Endometrial microvascular endothelial cells (primary cell): ENCODE data around the gene ZNRF1. TPM values are rescaled to one million over a fixed set of nuclear protein-coding genes. Genes with fewer than 3 reads are reported as not detected.
"Not testable (repeated sequence)": the region's sequence is repeated elsewhere in the genome, so short reads cannot be mapped to it uniquely, and the experiment has no call there.

Source experiments
- in situ Hi-C: cut with HindIII; loops from 2 replicates; pipeline ENCODE4 v1.10.0; 2017; ENCODE audit warnings: low sequenced_read_pairs, low pct_unique_long_range_greater_than_20kb; ENCODE audit errors: inconsistent ontology term
- total RNA-seq: library from RNA; depleted of rRNA; stranded (reverse); fragments of >200 nt; gene quantifications from one replicate; pipeline ENCODE4 v1.2.3, GENCODE V29; 2015; ENCODE audit errors: inconsistent ontology term

Gene ZNRF1
- total RNA-seq, 1 donor from 2014 or later, result 16.5 TPM

DNA sequence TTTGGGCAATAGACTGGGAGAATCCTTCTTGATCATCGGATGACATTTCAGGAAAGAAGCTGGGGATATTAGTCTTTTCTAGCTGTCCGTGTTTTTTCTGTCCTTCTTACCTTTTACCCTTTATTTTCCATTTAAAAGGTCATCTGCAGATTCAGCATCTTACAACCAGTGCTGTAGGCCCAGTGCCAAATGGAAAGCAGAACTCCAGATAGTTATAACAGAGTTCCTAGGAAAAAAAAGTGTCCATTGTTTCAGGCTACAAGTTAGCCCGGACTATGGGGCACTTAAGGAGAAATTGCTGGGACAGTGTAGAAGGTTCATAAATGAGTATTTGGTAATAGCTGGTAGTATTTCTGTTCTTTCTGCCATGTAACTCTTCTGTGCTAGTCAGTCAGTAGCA lies 89.4 kb downstream of the ZNRF1 start:
- in situ Hi-C loops, result no loop called here

DNA sequence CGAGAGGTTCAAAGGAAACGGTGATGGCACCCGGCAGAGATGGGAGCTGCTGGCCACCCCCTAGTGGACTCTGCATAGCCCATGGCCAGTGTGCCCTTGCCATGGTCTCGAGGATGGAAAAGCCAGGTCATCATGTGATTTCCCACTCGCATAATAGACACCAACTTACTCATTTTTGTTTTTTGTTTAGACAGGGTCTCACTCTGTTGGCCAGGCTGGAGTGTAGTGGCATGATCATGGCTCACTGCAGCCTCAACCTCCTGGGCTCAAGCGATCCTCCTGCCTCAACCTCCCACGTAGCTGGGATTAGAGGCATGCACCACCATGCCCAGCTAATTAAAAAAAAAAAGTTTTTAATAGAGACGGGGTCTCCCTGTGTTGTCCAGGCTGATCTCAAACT lies 90.1 kb downstream of the ZNRF1 start:
- in situ Hi-C loops, result no loop called here

- in situ Hi-C loops, result no loop called here
Observed at GRCh38 chr16:75089486-75090202, 90.8 kb downstream of the ZNRF1 start.

- in situ Hi-C loops, result not testable (repeated sequence)
Observed at GRCh38 chr16:75090899-75091298, 92.1 kb downstream of the ZNRF1 start.

DNA sequence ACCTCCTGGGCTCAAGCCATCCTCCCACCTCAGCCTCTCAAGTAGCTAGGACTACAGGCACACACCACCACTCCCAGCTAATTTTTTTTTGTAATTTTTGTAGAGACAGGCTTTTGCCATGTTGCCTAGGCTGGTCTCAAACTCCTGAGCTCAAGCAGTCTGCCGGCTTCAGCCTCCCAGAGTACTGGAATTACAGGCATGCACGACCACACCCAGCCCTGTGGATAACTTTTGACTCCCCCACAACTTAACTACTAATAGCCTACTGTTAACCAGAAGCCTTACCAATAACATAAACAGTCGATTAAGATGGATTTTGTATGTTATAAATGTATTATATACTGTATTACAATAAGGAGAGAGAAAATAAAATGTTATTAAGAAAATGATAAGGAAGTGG lies 92.8 kb downstream of the ZNRF1 start:
- in situ Hi-C loops, result not testable (repeated sequence)

DNA sequence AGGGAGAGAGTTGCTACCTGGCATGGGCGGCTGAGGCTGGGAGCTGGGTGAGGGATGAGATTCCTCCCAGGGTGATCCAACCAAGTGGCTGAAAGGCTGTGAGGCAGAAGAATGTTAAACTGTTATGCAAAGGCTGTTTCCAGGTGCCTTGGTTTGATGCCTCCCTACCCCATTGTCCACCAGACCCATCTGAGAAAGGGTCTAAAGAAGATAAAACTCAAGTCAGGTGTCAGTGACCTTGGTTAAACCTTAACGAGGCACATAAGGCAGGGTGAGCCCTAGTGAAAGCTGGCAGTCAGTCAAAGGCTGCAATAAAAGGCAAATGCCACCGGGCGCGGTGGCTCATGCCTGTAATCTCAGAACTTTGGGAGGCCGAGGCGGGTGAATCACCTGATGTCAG lies 94.0 kb downstream of the ZNRF1 start:
- in situ Hi-C loops, result no loop called here

DNA sequence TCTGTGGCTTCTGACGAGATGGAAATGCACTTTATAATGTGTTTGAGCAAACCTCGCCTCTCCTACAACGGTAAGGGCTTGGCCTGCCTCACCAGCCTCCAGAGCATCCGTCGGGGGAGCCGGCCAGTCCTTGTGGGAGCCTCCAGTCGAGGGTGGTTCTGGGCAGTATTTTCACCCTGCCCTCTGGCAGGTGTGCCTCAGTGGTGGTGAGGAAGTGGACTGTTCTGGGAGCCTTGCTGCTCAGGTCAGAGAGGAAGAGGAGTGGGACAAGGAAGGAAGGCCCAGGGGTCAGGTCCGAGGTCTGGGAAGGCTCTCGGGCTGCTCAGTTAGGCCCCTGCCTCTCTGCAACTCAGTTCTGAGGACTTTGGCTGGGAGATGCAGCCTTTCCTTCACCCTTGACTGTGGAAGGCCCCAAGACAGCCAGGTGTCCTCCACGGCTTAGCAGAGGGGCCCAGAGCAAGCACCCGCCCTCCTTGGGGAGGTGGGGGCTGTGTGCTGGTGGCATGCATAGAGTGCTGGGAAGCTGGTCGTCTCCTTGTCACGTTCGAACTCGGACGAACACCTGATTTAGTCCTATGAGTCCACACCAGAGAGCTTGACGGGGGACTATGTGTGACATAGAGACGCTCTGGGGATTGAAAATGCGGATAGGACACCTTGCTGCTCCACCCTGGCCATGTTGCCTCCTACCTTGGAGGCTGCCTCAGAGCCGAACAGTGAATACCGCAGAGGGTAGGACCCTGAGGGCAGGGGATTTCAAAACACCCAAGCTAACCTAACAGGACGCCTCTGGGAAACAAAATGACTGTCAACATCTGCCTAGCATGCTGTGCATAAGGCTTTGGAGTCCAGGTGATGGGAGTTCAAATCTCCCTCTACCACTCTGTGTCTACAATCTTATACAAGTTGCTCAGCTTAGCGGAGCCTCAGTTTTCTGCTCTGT lies 95.0 kb downstream of the ZNRF1 start:
- in situ Hi-C loops, result no loop called here

- in situ Hi-C loops, result no loop called here
Observed at GRCh38 chr16:75095204-75095621, 96.4 kb downstream of the ZNRF1 start.

- in situ Hi-C loops, result no loop called here
Observed at GRCh38 chr16:75096656-75097055, 97.8 kb downstream of the ZNRF1 start.

DNA sequence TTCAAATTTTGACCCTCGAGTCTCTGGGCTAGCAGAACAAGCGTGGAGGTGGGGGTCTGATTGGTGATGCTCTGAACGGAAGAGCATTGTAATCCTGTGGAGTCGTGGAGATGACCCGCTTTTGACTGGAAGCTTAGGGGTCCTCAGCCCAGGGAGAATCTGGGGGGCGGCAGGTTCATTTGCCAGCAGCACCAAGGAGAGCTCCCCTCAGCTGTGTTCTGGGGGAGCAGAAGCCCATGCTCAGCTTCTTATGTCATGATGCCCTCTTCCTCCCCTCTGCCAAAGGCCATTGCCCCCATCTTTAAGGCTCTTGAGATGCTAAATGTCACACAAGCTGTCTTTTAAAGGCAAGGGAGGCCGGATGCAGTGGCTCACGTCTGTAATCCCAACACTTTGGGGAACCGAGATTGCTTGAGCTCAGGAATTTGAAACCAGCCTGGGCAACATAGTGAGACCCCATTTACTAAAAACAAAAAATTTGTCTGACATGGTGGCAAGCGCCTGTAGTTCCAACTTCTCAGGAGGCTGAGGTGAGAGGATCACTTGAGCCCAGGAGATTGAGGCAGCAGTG lies 98.5 kb downstream of the ZNRF1 start:
- in situ Hi-C loops, result no loop called here

GRCh38 chr16:75097941-75098901 lies 99.4 kb downstream of the ZNRF1 start:
- in situ Hi-C loops, result no loop called here

DNA sequence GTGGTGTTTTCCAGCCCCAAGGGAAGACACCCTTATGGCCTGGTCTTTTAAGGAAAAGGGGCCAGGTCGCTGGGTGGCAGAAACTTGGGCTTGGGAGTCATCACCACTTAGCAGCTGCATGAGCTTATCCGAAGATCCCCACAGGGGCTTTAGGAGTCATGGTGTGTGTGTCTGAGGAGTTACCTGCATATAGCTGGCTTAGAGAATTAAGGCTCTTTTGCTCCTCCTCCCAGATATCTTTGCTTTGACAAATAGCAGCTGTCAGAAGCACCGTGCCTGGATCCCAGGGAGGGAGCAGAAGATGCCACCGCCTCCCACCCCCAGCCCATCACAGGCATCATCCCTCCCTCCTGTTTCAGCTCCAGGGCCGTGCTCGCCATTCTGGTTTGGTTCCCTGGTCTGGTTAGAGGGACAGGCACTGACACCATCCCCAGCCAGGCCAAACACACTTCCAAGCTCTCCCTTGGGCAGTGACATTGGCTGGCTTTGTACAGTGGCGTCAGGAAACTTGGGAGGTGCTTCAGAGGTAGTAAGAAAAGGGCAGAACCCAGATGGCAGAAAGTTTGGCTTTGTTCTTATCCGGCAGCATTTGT lies 100.3 kb downstream of the ZNRF1 start:
- in situ Hi-C loops, result no loop called here

GRCh38 chr16:75099738-75100602 lies 101.1 kb downstream of the ZNRF1 start:
- in situ Hi-C loops, result no loop called here

DNA sequence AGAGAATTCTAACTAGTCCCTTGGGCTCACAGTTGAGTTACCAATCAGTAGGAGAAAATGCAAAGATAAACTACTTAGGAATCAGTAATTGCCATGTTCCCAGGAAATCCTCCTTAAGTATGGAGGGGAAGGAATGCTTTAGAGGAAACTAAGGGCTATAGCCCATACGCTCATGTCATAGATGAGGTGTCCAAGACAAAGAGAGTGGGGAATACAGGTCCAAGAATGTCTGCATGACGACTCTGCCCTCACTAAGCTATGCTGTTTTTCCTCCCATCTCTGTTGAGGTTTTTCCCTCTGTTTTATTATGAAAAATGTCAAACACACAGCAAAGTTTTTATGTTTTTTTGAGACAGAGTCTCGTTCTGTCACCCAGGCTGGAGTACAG lies 101.8 kb downstream of the ZNRF1 start:
- in situ Hi-C loops, result no loop called here

DNA sequence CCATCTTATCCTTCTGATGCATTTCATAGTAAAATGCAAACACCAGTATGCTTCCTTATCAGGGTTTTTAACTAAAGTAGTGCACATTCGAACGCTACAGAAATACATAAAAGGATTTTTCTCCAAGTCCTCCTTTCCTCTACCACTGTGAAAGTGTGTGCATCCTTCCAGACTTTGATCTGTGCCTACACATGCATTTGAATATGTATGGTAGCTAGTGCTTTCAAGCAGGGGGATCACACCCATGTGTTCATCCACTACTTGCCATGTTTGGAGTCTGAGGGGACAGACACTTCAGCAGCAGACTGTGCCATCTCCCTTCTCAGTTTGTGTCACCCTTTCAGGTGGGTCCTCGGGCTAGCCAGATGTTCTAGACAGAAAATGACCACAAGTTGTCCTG lies 102.8 kb downstream of the ZNRF1 start:
- in situ Hi-C loops, result no loop called here

- in situ Hi-C loops, result no loop called here
Observed at GRCh38 chr16:75102595-75102994, 103.8 kb downstream of the ZNRF1 start.

DNA sequence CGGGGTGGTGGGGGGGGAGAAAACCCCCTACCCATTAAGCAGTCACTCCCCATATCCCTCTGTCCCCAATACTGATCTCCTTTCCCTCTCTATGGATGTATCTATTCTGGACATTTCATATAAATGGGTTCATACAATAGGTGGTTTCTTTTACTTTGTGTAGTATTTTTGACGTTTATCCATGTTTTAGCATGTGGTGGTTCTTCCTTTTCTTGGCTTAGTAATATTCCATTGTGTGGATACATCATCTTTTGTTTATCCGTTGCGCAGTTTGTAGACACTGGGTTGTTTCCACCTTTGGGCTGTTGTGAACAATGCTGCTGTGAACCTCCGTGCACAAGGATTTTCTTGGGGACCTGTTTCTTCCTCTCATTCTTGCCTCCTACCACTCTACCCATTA lies 105.2 kb downstream of the ZNRF1 start:
- in situ Hi-C loops, result no loop called here

GRCh38 chr16:75104836-75105235 lies 106.0 kb downstream of the ZNRF1 start:
- in situ Hi-C loops, result no loop called here
